Upper lobe of left lung (tissue), 6 donors: ENCODE measurements around the gene ZNF443. TPM values are rescaled to one million over a fixed set of nuclear protein-coding genes. Genes with fewer than 3 reads are reported as not detected.
"Not testable (repeated sequence)": the region's sequence is repeated elsewhere in the genome, so short reads cannot be mapped to it uniquely, and the experiment has no call there.

Experiments used
- ATAC-seq, 2 donors: fragments of 200-7000 bp; cut with Tn5 transposase; one replicate each; pipeline ENCODE4 v1.9.1; 2022; ENCODE audit warnings: mild to moderate bottlenecking in 2 of 2, moderate library complexity in 2 of 2; ENCODE audit not compliant: low FRiP score in 2 of 2
- DNase-seq, 2 donors: peaks; one replicate each; pipeline ENCODE4 v3.0.0-alpha.2; 2019 to 2020
- H3K27ac ChIP-seq, 4 donors: fragments of 200-600 bp; sonication (generic); one replicate each; pipeline ENCODE4 v1.5.1; 2016 to 2019
- H3K27me3 ChIP-seq, 4 donors: fragments of 200-600 bp; sonication (generic); one replicate each; pipeline ENCODE4 v1.5.1; 2017 to 2019
- H3K36me3 ChIP-seq, 4 donors: fragments of 200-600 bp; sonication (generic); one replicate each; pipeline ENCODE4 v1.5.1; 2016 to 2019
- H3K4me1 ChIP-seq, 4 donors: fragments of 200-600 bp; sonication (generic); one replicate each; pipeline ENCODE4 v1.5.1; 2018 to 2019
- H3K4me3 ChIP-seq, 4 donors: fragments of 200-600 bp; sonication (generic); one replicate each; pipeline ENCODE4 v1.5.1; 2017 to 2019; ENCODE audit warnings: mild to moderate bottlenecking in 2 of 4, moderate library complexity in 1 of 4
- H3K9me3 ChIP-seq, 4 donors: fragments of 200-600 bp; sonication (generic); one replicate each; pipeline ENCODE4 v1.5.1; 2018 to 2019
- EP300 ChIP-seq, 4 donors: sonication (generic); formaldehyde crosslinking; IDR thresholded peaks; one replicate each; pipeline ENCODE4 v1.5.1; 2017; ENCODE audit warnings: antibody characterized with exemption in 4 of 4, control low read depth in 2 of 4
- POLR2A ChIP-seq, 4 donors: fragments of 450-650 bp; IDR thresholded peaks; one replicate each; pipeline ENCODE4 v1.5.1; 2016 to 2017; ENCODE audit warnings: antibody characterized with exemption in 4 of 4, mild to moderate bottlenecking in 2 of 4
- POLR2AphosphoS5 ChIP-seq, 2 donors: sonication (generic); formaldehyde crosslinking; IDR thresholded peaks; one replicate each; pipeline ENCODE4 v1.5.1; 2017; ENCODE audit warnings: antibody characterized with exemption in 2 of 2
- WGBS, 2 donors: methylation state at CpG; one replicate each; pipeline ENCODE4 v1.1.5; 2017 to 2018; 5-methylcytosine and 5-hydroxymethylcytosine counted together
- total RNA-seq, 6 donors: library from RNA; depleted of rRNA in 4 of 6; stranded (reverse); fragments of >200 nt in 4 of 6; gene quantifications; one replicate each; pipeline versions ENCODE4 v1.1.0 to v1.2.1, GENCODE V29; 2016 to 2021
- TF ChIP-seq, protein P1 (sequence below), 6 experiments: fragments of 450-650 bp in 4 of 6; fragments of 200-600 bp in 2 of 6; sonication (generic) in 2 of 6; IDR thresholded peaks; one replicate each; pipeline ENCODE4 v1.5.1; 2016 to 2019; ENCODE audit warnings: antibody characterized with exemption in 6 of 6
- donor health status: DM: no; HTN: no; CAD: no; lungs with moderate emphysema.
- donor health status: DM: no; HTN: yes; CAD: no; lungs with severe emphysema.

Gene ZNF443
- total RNA-seq, 6 donors from 2014 or later, result 2.7 to 9.4 (median 4.2) TPM

DNA sequence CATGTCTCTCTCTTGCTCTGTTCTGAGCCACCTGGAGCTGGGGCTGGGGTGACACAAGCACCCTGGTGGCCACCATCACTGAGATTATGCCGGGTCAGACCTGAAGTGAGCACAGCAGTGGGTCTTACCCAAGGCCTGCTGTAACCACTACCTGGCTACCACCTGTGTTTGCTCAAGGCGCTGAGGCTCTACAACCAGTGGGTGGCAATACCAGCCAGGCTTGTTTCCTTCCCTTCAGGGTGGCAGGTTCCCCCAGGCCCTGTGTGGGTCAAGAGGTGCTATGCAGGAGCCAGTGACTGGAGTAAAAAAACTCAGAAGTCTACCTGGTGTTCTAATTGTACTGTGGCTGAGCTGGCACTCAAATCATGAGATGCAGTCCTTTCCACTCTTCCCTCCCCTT lies 8.0 kb upstream of the ZNF443 start:
- Histone ChIP-seq H3K9me3 (peaks cover 0 to 15% (median 9%) of the 10 kb centered on the region in 4 donors), H3K27ac (no peak overlapping the region), H3K36me3 (no peaks in the 10 kb centered on the region), H3K4me1 (no peaks in the 10 kb centered on the region), H3K4me3 (no peak overlapping the region), H3K27me3 (no peaks in the 10 kb centered on the region)
- DNase-seq (no peak), ATAC-seq (no peak)
- WGBS, 2 donors, result 72 to 100% methylated on average over 1 to 2 of the region's 2 CpGs
- no peak for TF ChIP-seq POLR2AphosphoS5 (IDR thresholded peaks at IDR 0.05)

DNA sequence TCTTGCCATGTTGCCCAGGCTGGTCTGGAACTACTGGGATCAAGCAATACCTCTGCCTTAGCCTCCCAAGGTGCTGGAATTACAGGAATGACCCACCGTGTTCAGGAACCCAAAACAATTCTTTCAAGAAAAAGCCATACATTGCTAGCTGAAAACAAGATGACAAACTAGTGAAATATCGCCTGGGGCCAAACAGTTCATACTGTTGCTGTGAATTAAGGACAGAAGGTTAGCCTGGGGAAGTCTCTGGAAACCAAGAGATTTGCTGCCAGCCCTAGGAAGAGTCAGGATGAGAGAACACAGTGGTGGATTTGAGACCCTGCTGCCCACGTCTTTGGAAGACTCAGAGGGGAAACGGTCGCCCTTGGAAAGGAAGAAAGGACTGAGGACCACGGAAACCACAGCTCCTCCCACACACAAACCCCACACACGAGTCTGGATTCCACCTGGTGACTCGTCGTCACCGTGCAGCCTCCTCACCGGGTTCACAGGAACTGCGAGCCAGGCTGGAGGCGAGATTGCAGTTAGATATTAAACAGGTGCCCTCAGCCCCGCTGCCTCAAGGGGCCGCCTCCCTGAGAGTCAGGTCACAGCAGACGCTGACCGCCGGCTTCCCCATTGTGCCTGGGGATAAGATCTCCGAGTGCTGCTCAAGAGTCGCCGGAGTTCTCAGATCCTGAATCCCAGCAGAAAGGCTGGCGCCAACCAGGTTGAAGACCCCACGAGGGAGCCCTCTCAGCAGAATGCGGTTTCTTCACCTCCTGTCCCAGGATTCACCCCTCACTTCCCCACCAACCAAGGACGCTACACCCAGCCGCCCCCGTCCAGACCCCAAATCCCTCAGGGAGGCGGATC lies 908 bp downstream of the ZNF443 start:
- DNase-seq (peak in 1 of 2 donors; percentile 40), ATAC-seq (peak; percentile 46 to 68)
- H3K4me1 ChIP-seq, H3K36me3 ChIP-seq, H3K27me3 ChIP-seq, H3K9me3 ChIP-seq: not testable (repeated sequence)
- 1 to 2% methylated on average over 11 to 15 of the region's 28 CpGs for WGBS, 2 donors
- peak overlapping the region; percentile 45 to 87 (median 83) for H3K27ac ChIP-seq
- H3K4me3 ChIP-seq, result peak overlapping the region; percentile 76 to 91 (median 80)

DNA sequence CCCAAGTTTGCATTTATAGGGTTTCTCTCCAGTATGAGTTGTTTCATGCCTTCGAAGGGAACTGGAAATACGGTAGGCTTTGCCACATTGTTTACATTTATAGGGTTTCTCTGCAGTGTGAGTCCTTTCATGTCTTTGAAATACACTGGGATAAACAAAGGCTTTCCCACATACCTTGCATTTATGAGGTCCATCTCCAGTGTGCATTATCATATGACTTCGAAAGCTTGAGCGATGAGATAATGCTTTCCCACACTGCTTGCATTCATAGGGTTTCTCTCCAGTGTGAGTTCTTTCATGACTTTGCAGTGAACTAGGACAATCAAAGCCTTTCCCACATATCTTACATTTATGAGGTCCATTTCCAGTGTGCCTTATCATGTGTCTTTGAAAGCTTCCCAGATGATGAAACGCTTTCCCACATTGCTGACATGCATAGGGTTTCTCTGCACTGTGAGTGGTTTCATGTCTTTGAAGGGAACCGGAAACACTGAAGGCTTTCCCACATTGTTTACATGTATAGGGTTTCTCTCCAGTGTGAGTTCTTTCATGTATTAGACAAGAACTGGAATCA lies 10.0 kb downstream of the ZNF443 start:
- 94 to 95% methylated on average over 6 of the region's 6 CpGs for WGBS, 2 donors
- H3K9me3 ChIP-seq, H3K27me3 ChIP-seq, DNase-seq, H3K4me1 ChIP-seq, H3K4me3 ChIP-seq, H3K27ac ChIP-seq, ATAC-seq: not testable (repeated sequence)
- H3K36me3 ChIP-seq, result peaks cover 0 to 20% (median 13%) of the 10 kb centered on the region in 4 donors

DNA sequence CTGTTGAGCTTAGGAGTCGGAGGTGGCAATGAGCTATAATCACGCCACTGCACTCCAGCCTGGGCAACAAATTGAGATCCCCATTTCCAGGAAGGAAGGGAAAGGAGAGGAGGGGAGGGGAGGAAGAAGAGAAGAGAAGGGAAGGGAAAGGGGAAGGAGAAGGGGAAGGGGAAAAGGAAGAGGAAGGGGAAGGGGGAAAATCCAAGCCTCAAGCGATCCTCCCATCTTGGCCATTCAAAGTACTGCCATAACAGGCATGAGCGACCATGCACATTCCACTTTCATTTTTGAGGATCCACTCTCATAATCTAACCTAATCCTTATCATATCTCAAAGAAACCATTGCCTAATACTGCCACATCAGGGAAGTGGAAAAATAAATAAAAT lies 14.9 kb downstream of the ZNF443 start:
- TF ChIP-seq POLR2AphosphoS5 (IDR thresholded peaks at IDR 0.05), result no peak
- TF ChIP-seq, protein P1, sequence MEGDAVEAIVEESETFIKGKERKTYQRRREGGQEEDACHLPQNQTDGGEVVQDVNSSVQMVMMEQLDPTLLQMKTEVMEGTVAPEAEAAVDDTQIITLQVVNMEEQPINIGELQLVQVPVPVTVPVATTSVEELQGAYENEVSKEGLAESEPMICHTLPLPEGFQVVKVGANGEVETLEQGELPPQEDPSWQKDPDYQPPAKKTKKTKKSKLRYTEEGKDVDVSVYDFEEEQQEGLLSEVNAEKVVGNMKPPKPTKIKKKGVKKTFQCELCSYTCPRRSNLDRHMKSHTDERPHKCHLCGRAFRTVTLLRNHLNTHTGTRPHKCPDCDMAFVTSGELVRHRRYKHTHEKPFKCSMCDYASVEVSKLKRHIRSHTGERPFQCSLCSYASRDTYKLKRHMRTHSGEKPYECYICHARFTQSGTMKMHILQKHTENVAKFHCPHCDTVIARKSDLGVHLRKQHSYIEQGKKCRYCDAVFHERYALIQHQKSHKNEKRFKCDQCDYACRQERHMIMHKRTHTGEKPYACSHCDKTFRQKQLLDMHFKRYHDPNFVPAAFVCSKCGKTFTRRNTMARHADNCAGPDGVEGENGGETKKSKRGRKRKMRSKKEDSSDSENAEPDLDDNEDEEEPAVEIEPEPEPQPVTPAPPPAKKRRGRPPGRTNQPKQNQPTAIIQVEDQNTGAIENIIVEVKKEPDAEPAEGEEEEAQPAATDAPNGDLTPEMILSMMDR (IDR thresholded peaks at IDR 0.05), result no peak
- no peak for TF ChIP-seq EP300 (IDR thresholded peaks at IDR 0.05)
- no peak for TF ChIP-seq POLR2A (IDR thresholded peaks at IDR 0.05)
- H3K27ac ChIP-seq, result no peak overlapping the region
- ATAC-seq, result no peak
- H3K27me3 ChIP-seq, result no peaks in the 10 kb centered on the region
- H3K4me3 ChIP-seq, result no peak overlapping the region
- no peaks in the 10 kb centered on the region for H3K4me1 ChIP-seq
- no peak for DNase-seq
- H3K9me3 ChIP-seq, result peaks cover under 1 to 5% (median 2%) of the 10 kb centered on the region in 4 donors
- H3K36me3 ChIP-seq, result peaks cover 0 to 9% (median 6%) of the 10 kb centered on the region in 4 donors
- WGBS, 2 donors, result 93 to 97% methylated on average over 4 of the region's 4 CpGs

DNA sequence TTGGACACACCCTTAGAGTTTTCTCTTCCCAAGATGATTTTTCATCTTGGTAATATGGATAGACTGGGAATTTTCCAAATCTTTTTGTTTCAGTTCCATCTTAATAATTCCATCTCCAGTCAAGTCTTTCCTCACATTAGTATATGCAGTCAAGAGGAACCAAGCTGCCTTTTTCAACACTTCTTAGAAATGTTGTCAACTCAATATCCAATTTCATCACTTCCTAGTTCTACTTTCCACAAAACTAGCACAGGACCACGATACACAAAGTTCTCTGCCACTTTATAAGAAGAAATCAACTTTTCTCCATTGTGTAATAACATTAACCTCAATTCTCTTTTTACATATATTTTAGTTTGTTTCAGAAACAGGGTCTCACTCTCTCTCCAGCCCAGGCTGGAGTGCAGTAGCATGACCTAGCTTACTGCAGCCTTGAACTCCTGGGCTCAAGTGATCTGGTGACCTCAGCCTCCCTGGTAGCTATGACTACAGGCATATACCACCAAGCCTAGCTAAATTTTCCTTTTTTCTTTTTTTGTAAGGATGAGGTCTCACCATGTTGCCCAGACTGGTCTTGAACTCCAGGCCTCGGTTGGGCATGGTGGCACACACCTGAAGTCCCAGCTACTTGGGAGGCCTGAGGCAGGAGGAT lies 15.5 kb downstream of the ZNF443 start:
- H3K9me3 ChIP-seq, result no peaks in the 10 kb centered on the region
- no peak overlapping the region for H3K4me3 ChIP-seq
- H3K27me3 ChIP-seq, result no peaks in the 10 kb centered on the region
- H3K36me3 ChIP-seq, result peaks cover 0 to 4% (median 1%) of the 10 kb centered on the region in 4 donors
- DNase-seq (no peak), ATAC-seq (no peak)
- WGBS, 2 donors, result 74 to 94% methylated on average over 2 of the region's 2 CpGs
- H3K27ac ChIP-seq, result no peak overlapping the region
- no peaks in the 10 kb centered on the region for H3K4me1 ChIP-seq
- TF ChIP-seq EP300 (IDR thresholded peaks at IDR 0.05), result no peak
- no peak for TF ChIP-seq POLR2A (IDR thresholded peaks at IDR 0.05)
- TF ChIP-seq, protein P1 (IDR thresholded peaks at IDR 0.05), result no peak
- no peak for TF ChIP-seq POLR2AphosphoS5 (IDR thresholded peaks at IDR 0.05)

DNA sequence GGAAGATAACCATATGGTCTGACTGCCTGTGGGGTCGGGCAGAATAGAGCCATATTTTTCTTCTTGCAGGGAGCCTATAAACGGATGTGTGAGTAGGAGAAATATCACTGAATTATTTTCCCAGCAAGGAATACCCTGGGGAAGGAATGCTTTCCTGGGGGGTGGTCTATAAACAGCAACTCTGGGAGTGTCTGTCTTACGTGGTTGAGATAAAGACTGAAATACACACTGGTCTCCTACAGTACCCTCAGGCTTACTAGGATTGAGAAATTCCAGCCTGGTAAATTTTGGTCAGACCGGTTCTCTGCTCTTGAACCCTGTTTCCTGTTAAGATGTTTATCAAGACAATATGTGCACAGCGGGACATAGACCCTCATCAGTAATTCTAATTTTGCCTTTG lies 23.5 kb downstream of the ZNF443 start:
- not testable (repeated sequence) for H3K27me3 ChIP-seq, H3K27ac ChIP-seq, DNase-seq, ATAC-seq, H3K9me3 ChIP-seq, H3K36me3 ChIP-seq, H3K4me1 ChIP-seq, H3K4me3 ChIP-seq
- 90 to 95% methylated on average over 5 of the region's 5 CpGs for WGBS, 2 donors
